ENCODE measurements around the gene HEXIM1. TPM values are rescaled to one million over a fixed set of nuclear protein-coding genes. Genes with fewer than 3 reads are reported as not detected.

HEXIM1 gene
- total RNA-seq, 1 donor = 11.7 TPM

GRCh38 chr17:45172232-45172540, 23.9 kb downstream of the HEXIM1 start:
- DNase-seq (ENCODE audit: low read depth) = no peak
- peak overlapping the region; percentile 32 for H3K4me3 ChIP-seq (ENCODE audit: low read depth, low read length)
- TF ChIP-seq, protein P1, sequence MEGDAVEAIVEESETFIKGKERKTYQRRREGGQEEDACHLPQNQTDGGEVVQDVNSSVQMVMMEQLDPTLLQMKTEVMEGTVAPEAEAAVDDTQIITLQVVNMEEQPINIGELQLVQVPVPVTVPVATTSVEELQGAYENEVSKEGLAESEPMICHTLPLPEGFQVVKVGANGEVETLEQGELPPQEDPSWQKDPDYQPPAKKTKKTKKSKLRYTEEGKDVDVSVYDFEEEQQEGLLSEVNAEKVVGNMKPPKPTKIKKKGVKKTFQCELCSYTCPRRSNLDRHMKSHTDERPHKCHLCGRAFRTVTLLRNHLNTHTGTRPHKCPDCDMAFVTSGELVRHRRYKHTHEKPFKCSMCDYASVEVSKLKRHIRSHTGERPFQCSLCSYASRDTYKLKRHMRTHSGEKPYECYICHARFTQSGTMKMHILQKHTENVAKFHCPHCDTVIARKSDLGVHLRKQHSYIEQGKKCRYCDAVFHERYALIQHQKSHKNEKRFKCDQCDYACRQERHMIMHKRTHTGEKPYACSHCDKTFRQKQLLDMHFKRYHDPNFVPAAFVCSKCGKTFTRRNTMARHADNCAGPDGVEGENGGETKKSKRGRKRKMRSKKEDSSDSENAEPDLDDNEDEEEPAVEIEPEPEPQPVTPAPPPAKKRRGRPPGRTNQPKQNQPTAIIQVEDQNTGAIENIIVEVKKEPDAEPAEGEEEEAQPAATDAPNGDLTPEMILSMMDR (IDR thresholded peaks at IDR 0.05; ENCODE audit: insufficient read depth, low read depth, low read length) = no peak

DNA sequence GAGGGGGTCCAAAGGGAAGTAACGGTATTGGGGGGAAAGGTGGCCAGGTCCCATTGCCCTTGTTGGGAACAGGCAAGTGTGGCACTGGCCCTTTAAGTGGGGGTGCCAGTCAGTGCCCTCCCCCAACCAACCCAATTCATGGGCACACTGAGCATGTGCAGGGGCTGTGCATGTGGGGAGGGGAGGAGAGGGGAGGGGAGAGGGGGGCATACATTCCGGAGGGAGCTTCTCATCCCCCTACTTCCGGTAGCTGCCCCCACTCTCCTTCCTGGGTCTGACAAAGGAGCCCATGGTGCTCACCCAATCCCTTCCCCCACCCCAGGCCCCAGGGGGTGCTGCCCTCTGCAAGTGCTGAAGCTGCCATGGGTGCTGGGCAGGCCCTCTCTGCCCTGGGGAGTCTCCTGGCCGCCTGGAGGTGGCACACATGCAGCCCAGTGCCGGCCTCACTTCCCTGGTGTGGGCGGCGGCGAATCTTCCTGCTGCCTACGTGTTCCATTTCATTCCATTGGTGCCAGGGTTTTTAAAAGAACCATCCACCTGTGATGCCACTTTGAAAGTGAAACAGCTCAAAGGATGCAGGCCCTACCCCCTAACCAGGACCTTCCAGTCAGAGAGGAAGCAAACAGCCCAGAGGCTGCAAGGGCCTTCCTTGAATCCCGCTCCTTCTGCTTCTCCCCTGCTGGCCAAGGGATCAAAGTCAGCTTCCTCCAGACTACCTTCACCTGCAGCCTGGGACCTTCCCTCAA, 24.4 kb downstream of the HEXIM1 start:
- peak; percentile 54 for DNase-seq (ENCODE audit: low read depth)
- TF ChIP-seq, protein P1 (IDR thresholded peaks at IDR 0.05; ENCODE audit: insufficient read depth, low read depth, low read length) = peak; percentile 2
- peak overlapping the region; percentile 32 for H3K4me3 ChIP-seq (ENCODE audit: low read depth, low read length)

GRCh38 chr17:45175759-45176115, 27.5 kb downstream of the HEXIM1 start:
- no peak for DNase-seq (ENCODE audit: low read depth)
- H3K4me3 ChIP-seq (ENCODE audit: low read depth, low read length) = no peak overlapping the region
- TF ChIP-seq, protein P1 (IDR thresholded peaks at IDR 0.05; ENCODE audit: insufficient read depth, low read depth, low read length) = no peak

GRCh38 chr17:45177563-45177962, 29.3 kb downstream of the HEXIM1 start:
- H3K4me3 ChIP-seq (ENCODE audit: low read depth, low read length) = no peak overlapping the region
- TF ChIP-seq, protein P1 (IDR thresholded peaks at IDR 0.05; ENCODE audit: insufficient read depth, low read depth, low read length) = no peak
- no peak for DNase-seq (ENCODE audit: low read depth)

DNA sequence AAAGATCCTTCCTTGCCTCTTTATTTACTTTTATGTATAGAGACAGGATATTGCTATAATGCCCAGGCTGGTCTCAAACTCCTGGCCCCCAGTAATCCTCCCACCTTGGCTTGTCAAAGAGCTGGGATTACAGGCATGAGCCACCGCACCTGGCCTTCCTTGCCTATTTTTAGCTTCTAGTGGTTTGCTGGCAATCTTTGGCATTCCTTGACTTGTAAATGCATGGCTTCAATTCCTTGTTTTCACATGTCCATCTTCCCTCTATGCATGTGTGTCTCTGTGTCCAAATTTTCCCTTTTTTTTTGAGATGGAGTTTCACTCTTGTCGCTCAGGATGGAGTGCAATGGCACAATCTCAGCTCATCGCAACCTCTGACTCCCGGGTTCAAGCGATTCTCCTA, 35.9 kb downstream of the HEXIM1 start:
- TF ChIP-seq, protein P1 (IDR thresholded peaks at IDR 0.05; ENCODE audit: insufficient read depth, low read depth, low read length) = no peak
- DNase-seq (ENCODE audit: low read depth) = no peak
- H3K4me3 ChIP-seq (ENCODE audit: low read depth, low read length) = no peak overlapping the region

- TF ChIP-seq, protein P1 (IDR thresholded peaks at IDR 0.05; ENCODE audit: insufficient read depth, low read depth, low read length) = no peak
- DNase-seq (ENCODE audit: low read depth) = no peak
- no peak overlapping the region for H3K4me3 ChIP-seq (ENCODE audit: low read depth, low read length)
Observed at GRCh38 chr17:45186801-45187354, 38.6 kb downstream of the HEXIM1 start.

GRCh38 chr17:45189009-45189408, 40.7 kb downstream of the HEXIM1 start:
- TF ChIP-seq, protein P1 (IDR thresholded peaks at IDR 0.05; ENCODE audit: insufficient read depth, low read depth, low read length) = no peak
- DNase-seq (ENCODE audit: low read depth) = no peak
- no peak overlapping the region for H3K4me3 ChIP-seq (ENCODE audit: low read depth, low read length)

All from fibroblast of villous mesenchyme (primary cell).